T-helper 1 cell treated with Interleukin-12 subunit alpha and Interleukin-12 subunit beta and Interleukin-4 antibody, amounts not matched to agents 30 ng/mL and 1 ng/mL, for 36 hours (primary cell): Measurements from ENCODE around the gene IBA57. TPM values are rescaled to one million over a fixed set of nuclear protein-coding genes. Genes with fewer than 3 reads are reported as not detected.

Experiments used
- intact Hi-C: fragments of 100-400 bp; cut with micrococcal nuclease; formaldehyde crosslinking; loops from one replicate; pipeline ENCODE4 v1.15.1; 2024
- total RNA-seq: library from RNA; stranded (reverse); gene quantifications from 2 replicates; pipeline ENCODE4 v1.2.3, GENCODE V29; 2022

The IBA57 gene
- total RNA-seq: 7.1 and 8.0 TPM in 2 replicates

DNA sequence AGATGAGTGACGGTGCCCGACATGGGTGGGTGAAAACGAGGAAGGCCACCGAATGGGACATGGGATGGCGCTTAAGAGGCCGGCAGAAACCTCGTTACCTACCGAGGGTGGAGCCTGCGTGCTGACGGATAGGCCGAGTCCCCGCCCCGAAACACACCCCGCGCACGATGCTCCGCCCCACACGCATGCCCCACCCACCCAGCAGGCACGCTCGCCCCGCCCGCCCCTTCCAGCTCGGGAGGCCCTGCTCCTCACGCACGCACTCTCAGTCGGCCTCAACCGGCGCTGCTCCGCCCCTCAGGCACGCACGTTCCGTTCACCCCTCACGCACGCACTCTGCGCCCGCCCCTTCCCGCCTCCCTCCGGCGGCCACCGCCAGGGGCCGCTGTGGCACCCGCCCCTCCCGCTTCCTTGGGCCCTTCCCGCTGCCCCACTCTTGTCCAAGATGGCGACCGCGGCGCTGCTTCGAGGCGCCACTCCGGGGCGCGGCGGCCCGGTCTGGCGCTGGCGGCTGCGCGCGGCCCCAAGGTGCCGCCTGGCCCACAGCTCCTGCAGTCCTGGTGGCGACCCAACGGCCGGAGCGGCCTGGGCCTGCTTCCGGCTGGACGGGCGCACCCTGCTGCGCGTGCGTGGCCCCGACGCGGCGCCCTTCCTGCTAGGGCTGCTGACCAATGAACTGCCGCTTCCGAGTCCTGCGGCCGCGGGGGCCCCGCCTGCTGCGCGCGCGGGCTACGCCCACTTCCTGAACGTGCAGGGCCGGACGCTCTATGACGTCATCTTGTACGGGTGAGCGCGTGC lies at the start of gene IBA57:
TSS of gene IBA57 (plus strand) at position 433 of the 798 bp plus-strand sequence. CDS start at position 446, 13 bp downstream.
- intact Hi-C loops: loop anchor here (1.0 to 10.0 kb wide), 21 partner anchors 9 to 1899 kb away; partner anchors contain the start of genes ARF1, C1orf35, CCSAP and GALNT2

DNA sequence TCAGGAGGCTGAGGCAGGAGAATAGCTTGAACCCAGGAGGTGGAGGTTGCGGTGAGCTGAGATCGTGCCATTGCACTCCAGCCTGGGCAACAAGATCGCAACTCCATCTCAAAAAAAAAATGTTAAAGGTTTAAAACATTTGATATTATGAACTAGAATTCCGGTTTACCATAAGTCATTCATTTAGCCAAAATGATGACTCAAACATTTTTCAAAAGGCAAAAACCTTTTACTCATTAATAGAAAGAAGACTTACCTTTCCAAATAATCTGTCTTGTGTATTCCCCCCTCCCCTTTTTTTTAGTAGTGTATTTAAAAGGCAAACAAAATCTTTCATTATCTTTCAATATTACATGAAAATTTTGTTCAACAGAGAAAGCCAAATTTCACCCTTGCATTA lies 48.3 kb upstream of the IBA57 start:
- intact Hi-C loops: no loop called here

DNA sequence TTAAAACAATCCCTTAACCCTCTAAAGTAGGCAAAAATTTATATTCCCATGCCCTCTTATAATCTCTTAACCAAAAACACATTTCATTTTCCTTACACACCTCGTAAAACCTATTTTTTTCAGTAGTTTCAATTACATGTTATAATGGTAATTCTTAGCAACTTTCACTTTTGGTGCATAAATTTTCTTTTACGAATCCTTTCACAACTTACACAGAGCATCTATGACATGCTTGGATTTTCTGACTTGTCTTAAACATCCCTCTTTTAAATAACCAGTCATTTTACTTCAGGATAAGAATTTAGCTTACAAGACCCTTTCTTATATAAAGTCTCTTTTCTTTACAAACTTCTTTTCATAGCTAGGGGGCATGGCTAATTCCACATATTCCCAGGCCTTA lies 47.6 kb upstream of the IBA57 start:
- intact Hi-C loops: no loop called here

DNA sequence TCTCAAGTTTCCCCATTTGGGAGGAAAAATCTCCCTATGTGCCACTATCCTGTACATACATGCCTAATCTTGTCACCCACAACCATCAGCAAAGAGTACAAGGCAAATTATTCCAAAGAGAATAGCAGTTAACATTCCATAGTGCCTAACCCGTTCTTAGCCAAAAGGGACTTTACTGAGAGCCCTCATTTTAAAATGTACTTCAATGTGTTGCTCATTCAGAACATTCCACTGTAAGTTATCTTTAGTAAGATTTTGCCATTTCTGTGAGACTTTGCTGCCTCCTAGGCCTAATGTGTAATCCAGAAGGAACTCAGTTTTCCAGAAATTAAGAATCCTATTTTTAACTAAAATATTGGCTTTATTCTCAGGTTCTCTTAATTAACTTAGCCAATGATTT lies 45.3 kb upstream of the IBA57 start:
- intact Hi-C loops: no loop called here

DNA sequence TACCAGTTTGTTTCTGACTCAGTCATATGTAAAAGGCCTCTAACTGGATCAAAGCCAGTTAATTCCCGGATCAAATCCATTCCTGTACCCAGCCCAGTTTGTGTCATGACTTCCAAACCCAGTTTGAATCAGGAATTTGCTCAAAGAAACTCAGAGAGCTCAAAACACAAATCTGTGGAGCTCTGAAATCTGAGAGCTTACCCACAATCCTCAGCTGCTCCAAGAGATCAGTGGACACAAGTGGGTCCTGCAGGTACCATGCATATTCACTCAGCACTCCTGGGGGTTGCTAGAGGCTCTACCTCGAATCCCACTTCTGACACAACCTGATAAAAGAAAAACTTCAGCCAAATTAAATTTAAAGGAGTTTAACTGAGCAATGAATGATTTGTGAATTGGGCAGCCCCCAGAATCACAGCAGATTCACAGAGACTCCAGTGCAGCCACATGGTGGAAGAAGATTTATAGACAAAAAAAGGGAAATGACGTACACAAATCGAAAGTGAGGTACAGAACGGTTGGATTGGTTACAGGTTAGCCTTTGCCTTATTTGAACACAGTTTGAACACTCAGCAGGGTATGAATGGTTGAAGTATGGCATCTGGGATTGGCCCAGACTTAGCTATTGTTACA lies 44.6 kb upstream of the IBA57 start:
- intact Hi-C loops: no loop called here

DNA sequence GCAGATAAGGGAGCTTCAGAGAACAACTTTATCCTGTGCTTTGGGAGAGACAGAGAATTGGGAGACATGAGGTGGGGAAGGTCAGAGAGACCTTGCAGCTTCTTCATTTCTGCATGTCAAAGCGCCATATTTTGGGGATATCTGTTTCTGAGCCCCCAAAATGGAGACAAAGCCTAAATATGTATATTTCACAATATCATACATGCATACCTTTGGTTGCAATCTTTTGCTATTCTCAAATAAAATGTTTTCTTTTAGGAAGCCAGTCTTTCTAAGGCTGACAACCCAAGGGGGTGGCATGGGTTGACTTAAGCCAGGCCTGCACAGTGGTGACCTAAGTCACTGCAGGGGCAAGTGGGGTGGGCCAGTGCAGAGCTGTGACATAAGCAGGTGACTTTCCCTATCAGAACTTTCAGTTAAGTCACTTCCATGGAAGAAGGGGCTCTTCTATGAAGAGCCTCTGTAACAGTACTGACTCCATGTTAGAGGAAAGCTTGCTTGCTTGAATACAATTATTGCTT lies 42.6 kb upstream of the IBA57 start:
- intact Hi-C loops: no loop called here

DNA sequence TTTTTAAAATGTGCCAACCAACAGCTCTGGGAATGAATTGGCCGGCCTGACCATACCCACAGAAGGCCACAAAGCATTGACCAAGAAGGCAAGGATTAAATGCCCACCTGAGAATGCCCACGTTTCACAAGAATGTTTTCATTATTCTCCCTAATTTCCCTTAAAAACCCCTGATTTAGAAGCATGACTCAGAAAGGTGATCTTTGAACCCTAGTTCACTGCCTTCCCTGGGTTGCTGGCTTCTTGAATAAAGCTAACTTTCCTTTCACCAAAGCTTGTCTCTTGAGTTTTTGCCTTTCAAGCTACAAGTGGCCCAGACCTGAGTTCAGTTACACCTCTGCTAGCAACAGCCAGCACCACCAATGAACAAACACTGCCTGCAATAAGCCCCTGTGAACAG lies 42.1 kb upstream of the IBA57 start:
- intact Hi-C loops: no loop called here

DNA sequence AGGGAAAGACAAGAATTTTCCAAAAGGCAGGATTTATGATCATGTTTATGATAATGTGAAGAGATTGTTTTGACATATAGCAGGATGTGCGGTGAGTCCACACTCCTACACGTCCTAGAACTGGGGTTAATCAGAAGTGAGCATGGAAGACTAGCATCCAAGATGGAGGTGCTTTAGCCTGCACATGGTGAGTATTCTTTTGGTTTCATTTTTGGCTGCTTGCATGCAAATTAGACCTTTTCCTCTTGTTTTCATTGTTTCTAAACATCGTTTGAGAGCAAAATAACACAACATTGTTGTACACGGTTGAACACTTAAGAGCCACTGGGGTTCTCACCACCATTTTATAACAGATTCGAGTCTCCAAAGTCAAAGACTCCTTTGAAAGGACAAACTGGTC lies 40.4 kb upstream of the IBA57 start:
- intact Hi-C loops: no loop called here

DNA sequence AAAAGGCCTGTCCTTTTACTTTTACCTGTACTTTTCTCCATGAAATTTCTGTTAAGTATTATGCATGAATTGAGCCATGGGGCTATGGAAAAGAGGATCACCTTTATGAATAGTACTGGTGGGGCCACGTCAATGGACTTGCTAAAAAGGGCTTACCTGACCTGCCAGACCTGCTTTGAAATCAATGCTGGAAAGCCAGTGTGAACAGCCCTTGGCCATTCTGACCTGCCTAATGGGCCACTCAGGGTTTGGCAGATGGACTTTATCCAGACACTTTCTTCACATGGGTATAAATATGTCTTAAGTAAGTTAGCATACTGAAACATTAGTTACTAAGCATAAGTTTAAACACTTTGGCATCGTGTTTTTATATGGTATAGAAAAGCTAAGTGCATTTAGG lies 33.8 kb upstream of the IBA57 start:
- intact Hi-C loops: loop anchor here (1.0 to 5.0 kb wide), 9 partner anchors 8 to 649 kb away; a partner anchor contains a TSS

DNA sequence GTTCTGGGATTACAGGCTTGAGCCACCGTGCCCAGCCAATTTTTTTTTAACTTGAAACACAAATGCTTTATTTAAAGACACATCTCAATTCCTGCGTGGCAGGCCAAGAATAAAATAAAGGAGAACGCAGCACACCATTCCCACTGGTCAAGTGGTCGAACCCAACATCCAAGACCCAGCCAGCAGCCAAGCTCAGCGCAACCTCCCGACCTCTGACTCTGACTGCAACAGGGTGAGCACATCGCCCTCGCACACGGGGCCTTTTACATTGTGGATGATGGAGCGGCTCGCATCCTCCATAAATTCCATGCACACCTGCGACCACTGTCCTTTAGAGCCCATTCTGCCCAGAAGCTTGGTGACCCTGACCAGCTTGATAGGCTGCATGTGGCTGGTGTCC lies 31.0 kb upstream of the IBA57 start:
- intact Hi-C loops: loop anchor here (5.0 kb wide), 1 partner anchor 652 kb away; no protein-coding TSS in a partner anchor

DNA sequence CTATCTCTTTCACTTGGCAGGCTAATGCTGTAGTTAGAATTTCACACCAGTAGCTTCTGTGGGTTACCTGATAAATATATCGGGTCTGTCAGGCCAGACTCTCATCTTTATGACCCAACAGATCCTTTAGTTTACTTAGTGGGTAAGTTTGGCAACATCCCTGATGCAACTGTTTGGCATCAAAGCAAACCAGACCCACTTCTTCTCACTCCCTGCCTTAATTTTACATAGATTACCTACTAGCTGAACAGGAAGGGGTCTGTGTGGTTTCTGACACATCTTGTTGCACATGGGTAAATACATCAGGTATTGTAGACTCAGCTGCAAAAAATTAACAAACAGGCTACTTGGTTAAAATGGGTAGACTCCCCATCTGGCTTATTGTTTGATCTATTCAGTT lies 28.7 kb upstream of the IBA57 start:
- intact Hi-C loops: no loop called here

DNA sequence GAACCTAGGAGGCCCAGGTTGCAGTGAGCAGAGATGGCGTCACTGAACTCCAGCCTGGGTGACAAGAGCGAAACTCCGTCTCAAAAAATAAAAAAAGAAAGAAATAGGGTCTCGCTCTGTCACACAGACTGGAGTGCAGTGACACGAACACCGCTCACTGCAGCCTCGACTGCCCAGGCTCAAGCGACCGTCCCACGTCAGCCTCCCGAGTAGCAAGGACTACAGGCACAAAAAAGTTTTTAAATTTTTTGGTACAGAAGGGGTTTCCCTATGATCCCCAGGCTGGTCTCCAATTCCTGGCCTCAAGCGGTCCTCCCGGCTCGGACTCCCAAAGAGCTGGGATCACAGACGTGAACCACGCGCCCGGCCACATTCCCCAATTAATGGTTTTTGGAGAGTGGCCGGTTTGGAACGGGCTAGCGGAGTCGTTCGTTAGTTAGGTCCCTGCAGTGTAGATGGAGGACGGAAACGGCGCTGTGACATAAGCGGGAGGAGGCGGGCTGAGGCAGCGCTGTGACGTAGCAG lies 26.1 kb upstream of the IBA57 start:
- intact Hi-C loops: loop anchor here (1.0 kb wide), 4 partner anchors 8 to 348 kb away; partner anchors contain the start of gene RNF187

DNA sequence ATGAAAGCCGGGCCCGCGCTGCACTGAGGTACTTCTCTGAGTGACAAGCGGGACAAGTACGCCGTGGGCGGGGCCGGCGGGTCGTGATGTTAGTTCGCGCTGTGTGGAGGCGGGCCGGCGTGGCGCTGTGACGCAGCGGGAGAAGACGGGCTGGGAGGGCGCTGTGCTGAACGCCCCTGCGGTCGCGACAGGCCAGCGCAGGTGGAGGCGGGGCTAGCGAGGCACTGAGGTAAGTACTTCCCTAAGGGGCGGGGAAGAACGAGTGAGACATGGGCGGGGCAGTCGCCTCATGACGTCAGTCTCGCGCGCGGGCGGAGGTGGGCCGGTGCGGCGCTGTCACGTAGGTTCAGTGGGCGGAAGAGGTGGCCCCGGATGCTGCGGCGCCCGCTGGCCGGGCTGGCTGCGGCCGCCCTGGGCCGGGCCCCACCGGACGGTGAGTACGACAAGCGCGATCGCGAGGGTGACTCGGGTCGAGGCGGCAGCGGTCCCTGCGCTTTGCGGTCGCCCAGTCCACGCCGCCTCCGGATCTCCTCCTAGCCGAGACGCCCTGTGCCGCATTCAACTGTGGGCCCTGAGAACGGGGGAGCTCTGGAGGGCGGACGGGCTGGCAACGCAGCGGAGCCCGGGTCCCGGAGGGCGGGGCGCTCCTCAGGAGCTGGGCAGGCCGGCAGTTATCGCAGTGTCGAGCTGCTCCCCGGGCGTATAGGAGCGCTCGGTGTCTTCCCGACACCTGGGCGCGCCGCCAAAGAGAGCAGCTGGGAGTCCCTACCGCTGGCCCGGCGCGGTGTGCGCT lies 25.5 kb upstream of the IBA57 start, which contains the start of gene GUK1:
TSS of gene GUK1 (plus strand) at position 349 of the 793 bp plus-strand sequence. CDS start at position 373, 24 bp downstream.
- intact Hi-C loops: loop anchor here (1.0 kb wide), 15 partner anchors 9 to 405 kb away; partner anchors contain the start of genes ARF1, C1orf35, IBA57 and JMJD4

DNA sequence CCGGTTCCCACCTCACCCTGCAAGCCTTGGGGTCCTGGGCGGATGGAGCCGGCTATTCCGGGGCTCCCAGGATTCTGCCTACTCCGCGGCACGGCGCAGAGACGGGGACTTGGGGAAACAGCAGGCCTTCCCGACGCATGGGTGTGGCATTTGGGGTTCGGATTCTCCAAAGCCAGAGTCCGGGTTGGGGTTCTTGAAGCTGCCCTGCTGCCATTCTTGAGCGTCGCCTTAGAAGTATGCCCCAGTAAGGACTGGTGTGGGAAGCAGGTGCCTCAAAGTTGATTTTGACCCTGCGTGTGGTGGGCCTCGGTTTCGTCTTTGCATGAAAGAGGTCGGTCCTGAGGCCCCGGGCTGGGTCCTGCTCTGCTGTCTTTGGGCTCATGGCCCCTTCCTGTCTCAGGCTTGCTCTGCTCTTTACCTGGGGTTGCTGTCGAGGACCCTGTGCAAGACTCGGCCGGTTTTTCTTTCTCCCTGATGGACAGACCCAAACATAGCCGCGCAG lies 24.8 kb upstream of the IBA57 start:
- intact Hi-C loops: loop anchor here (1.0 kb wide), 11 partner anchors 25 to 405 kb away; partner anchors contain the start of genes ARF1, C1orf35, IBA57 and JMJD4

DNA sequence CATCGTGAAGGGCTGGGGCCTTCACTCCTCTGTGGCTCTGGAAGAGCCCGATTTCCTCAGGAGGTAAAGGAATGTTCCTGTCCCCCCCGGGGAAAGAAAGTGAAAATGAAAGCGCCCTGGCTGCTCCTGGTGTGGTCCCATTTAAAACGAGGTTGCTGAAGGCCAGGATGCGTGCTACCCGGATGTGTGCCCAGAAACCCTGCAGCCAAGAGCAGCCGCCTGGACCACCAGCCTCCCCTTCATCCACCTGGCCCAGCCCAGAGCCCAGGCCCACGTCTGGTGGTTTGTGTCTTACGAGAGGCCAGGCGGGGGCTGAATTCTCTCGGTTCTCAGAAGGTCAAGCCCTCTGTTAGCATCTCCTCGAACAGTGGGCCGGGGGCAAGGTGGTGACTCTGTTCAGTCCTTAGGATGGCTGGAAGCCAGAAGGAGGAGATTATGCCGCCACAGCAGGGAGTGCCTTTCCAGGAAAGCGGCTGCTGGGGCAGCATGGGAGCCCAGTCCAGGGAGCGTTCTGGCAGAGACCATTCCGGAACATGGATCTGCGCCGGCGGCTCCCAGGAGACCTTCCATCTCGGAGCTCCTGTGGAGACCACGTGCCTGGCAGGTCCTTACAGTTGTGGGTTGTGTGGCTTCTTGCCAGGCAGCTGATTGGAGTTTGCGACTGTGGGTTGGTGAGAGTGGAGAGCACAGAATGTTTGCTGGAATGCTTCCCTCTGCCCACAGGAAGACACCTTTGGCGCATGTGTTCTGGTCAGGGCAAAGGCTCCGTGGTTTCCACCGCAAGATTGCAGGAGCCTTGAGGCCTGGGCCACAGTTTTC lies 24.2 kb upstream of the IBA57 start:
- intact Hi-C loops: no loop called here

DNA sequence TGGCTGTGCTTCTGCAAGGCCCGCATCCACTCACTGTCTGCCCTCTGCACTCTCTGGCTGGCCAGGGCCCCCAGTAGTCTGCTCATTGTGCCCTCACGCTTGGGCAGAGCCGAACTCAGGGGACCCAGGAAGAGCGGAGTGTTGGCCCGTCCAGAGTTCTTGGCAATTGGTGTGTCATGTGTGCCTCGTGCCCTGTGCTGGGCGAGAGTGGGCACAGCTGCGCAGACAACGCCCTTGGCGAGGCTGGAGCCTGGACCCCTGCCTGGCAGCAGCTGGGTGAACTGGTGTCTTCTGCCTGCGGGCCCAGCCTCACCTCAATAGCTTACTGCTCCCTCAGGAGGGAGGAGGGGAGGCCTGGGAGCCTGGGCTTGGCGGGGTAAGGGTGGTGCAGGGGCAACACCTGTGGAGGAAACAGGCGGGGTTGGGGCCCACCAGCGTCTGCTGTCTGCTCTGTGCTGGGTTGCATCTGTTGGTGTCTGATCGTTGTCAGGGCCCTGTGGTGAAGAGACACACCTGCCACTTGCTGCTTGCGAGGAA lies 23.4 kb upstream of the IBA57 start:
- intact Hi-C loops: no loop called here

DNA sequence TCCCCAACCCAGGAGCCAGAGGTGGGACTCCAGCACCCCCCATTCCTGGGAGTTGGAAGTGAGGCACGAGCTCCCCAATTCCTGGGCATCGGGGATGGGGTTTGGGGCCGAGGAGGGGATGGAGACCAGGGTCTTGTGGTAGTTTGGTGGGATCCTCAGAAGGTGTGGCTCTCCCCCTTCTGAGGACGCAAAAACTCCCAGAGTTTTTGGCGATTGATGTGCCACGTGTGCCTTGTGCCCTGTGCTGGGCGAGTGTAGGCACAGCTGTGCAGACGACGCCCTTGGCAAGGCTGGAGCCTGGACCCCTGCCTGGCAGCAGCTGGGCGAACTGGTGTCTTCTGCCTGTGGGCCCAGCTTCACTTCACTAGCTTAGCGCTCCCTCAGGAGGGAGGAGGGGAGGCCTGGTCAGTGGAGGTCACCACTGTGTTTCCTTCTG lies 22.9 kb upstream of the IBA57 start:
- intact Hi-C loops: no loop called here

DNA sequence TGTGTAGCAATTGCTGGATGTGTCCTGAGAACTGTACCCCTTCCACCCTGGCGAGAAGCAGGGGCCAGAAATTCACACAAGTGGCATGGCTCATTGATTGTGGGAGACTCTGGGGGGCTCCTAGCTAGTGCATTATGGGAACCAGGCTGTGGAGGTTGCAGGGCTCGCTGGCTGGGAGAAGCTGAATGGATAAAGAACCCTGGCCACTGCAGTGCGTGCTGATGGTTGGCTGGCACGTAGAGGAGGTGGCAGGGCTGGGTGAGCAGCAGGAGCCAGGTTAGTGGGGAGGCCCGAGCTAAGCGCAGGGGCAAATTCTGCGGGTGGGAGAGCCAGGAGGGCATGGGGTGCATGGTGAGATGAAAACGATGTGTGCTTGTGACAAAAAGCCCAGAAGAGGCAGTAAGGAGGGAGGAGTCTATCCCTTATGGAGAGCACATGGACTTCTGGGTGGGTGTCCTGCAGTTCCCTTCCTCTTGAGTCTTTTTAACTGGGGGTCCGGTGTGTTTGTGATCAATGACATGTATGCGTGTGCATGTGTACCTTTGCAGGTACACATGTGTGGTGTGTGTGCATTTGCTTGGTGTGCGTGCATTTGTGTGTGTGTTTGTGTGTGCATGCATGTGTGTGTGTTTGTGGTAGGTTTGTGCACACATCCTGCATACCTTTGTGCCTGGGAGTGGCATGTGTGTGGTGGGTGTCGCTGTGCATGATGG lies 22.0 kb upstream of the IBA57 start:
- intact Hi-C loops: no loop called here
